Measurements from ENCODE around the gene HSD3B2.

DNA sequence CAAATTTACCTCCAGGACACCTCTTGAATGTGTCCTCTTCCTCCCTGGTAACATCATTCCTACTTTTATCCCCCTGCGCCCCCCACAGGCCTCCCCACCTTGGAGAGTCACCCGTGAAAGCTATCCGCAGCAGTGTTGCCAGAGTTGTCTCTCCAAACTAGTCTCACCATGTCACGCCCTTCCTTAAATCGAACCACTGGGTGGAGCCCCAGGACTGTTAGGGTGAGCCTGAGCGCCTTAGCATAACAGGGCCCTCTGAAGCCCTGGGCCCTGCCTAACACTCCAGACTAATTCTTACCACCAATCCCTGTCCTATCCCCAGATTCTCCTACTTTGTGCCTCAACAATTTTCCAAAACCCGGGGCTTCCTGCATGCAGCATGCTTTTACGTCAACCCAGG is 35.0 kb downstream of the HSD3B2 start:
- TF ChIP-seq CTCF (IDR thresholded peaks at IDR 0.05; ENCODE audit: low read depth, low read length) = peak; percentile 1
- no peak for TF ChIP-seq MYC (IDR thresholded peaks at IDR 0.05; ENCODE audit: low read depth, low read length)
- TF ChIP-seq MAX (IDR thresholded peaks at IDR 0.05; ENCODE audit: low read depth, low read length) = no peak
- no peak for TF ChIP-seq POLR2A (IDR thresholded peaks at IDR 0.05; ENCODE audit: extremely low read depth, insufficient read length)

Measured in NB4 (cell line).